Spleen (tissue), 7 donors: ENCODE data around the gene CYP2F1.

Experiments used
- POLR2A ChIP-seq, 3 donors: fragments of 450-650 bp; IDR thresholded peaks; one replicate each; pipeline ENCODE4 v1.5.1; 2017; ENCODE audit warnings: antibody characterized with exemption in 3 of 3, mild to moderate bottlenecking in 1 of 3
- POLR2AphosphoS5 ChIP-seq, 3 donors: sonication (generic); formaldehyde crosslinking; IDR thresholded peaks; one replicate each; pipeline ENCODE4 v1.5.1; 2017; ENCODE audit warnings: antibody characterized with exemption in 3 of 3
- TF ChIP-seq, protein P1 (sequence below), 11 experiments: fragments of 200-600 bp in 7 of 11; fragments of 450-650 bp in 4 of 11; sonication (generic) in 4 of 11; IDR thresholded peaks in 8 of 11; conservative IDR thresholded peaks in 3 of 11; 1 replicate in 7 of 11; 2 replicates in 4 of 11; pipeline versions ENCODE4 v1.4.0 to v1.8.0; 2016 to 2021; ENCODE audit warnings: antibody characterized with exemption in 11 of 11, inconsistent platforms in 4 of 11, mild to moderate bottlenecking in 1 of 11
- donor health status: DM: no; HTN: no; CAD: no; lungs with moderate emphysema.
- donor health status: DM: no; HTN: no; CAD: no.
- donor health status: DM: no; HTN: no; CAD: no.

DNA sequence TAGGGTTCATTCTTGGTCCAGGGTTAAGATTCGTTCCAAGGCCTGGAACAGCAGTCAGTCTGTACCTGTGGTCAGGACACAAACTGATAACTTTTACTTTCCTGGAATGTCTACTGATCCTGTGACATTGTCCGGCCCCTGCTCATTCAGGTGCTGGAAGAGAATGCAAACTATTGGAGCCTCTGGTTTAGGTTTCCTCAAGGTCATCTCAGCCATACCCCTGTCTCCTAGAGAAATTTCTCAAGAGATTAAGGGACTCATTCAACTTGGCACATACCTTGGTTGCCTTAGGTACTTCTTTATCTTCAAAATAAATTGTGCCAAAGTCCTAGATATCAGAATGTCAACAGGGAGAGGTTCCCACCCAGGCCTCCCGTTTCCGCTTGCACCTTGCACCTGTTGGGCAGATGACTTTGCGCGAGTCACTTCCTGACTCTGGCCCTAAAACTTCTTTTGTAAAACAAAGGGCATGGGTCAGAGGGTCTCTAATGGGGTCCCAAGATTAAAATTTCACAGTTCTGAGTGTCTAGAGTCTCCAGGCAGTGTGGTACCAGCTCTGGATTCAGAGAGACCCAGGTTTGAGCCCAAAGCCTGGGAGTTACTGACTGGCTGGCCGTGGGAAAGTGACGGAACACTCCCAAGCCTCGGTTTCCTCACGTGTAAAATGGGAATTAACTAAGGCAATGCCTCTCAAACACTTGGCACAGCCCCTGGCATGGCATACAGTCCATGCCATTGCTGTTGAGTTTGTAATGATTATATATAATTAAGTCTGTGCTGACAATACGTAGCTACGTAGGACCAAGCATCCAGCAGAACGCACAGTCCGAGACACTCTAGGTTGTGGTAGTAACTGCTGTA is 52.9 kb downstream of the CYP2F1 start:
- TF ChIP-seq, protein P1, sequence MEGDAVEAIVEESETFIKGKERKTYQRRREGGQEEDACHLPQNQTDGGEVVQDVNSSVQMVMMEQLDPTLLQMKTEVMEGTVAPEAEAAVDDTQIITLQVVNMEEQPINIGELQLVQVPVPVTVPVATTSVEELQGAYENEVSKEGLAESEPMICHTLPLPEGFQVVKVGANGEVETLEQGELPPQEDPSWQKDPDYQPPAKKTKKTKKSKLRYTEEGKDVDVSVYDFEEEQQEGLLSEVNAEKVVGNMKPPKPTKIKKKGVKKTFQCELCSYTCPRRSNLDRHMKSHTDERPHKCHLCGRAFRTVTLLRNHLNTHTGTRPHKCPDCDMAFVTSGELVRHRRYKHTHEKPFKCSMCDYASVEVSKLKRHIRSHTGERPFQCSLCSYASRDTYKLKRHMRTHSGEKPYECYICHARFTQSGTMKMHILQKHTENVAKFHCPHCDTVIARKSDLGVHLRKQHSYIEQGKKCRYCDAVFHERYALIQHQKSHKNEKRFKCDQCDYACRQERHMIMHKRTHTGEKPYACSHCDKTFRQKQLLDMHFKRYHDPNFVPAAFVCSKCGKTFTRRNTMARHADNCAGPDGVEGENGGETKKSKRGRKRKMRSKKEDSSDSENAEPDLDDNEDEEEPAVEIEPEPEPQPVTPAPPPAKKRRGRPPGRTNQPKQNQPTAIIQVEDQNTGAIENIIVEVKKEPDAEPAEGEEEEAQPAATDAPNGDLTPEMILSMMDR (IDR thresholded peaks at IDR 0.05 in 8 of 11, conservative IDR thresholded peaks at IDR 0.05 in 3 of 11): no peak
- TF ChIP-seq POLR2AphosphoS5 (IDR thresholded peaks at IDR 0.05) (no peak), POLR2A (IDR thresholded peaks at IDR 0.05) (no peak)
